Esophagus muscularis mucosa (tissue), 3 donors: ENCODE measurements around the gene CERKL.

Experiments
- POLR2AphosphoS5 ChIP-seq, 2 donors: sonication (generic); formaldehyde crosslinking; IDR thresholded peaks; one replicate each; pipeline ENCODE4 v1.6.1; 2017; ENCODE audit warnings: antibody characterized with exemption in 2 of 2
- TF ChIP-seq, protein P1 (sequence below), 3 experiments: fragments of 200-600 bp in 2 of 3; fragments of 450-650 bp in 1 of 3; sonication (generic) in 2 of 3; IDR thresholded peaks; one replicate each; pipeline ENCODE4 v1.5.1; 2017 to 2019; ENCODE audit warnings: antibody characterized with exemption in 3 of 3, mild to moderate bottlenecking in 2 of 3, moderate library complexity in 1 of 3

DNA sequence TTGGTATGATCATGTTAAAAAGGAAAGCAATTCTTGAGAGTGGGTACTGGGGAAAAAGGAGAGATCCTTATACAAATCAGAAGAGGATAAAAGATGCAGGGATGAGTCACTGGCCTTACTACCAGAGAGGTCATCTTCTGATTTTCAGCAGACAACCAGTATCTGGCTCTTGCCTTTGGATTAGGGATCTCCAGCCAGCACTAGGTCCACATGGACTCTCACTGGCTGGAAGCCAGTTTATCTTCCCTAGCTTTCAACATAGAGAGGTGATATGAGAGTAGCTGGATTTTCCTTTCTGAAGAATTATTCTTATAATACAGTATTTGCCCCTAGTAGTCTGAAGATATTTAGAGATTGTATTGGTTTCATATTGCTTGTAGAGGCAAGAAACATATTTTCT is 30.2 kb downstream of the CERKL start:
- TF ChIP-seq POLR2AphosphoS5 (IDR thresholded peaks at IDR 0.05): no peak
- TF ChIP-seq, protein P1, sequence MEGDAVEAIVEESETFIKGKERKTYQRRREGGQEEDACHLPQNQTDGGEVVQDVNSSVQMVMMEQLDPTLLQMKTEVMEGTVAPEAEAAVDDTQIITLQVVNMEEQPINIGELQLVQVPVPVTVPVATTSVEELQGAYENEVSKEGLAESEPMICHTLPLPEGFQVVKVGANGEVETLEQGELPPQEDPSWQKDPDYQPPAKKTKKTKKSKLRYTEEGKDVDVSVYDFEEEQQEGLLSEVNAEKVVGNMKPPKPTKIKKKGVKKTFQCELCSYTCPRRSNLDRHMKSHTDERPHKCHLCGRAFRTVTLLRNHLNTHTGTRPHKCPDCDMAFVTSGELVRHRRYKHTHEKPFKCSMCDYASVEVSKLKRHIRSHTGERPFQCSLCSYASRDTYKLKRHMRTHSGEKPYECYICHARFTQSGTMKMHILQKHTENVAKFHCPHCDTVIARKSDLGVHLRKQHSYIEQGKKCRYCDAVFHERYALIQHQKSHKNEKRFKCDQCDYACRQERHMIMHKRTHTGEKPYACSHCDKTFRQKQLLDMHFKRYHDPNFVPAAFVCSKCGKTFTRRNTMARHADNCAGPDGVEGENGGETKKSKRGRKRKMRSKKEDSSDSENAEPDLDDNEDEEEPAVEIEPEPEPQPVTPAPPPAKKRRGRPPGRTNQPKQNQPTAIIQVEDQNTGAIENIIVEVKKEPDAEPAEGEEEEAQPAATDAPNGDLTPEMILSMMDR (IDR thresholded peaks at IDR 0.05): no peak
